H1 (cell line): ENCODE results near the gene PPP1R14B. TPM values are rescaled to one million over a fixed set of nuclear protein-coding genes. Genes with fewer than 3 reads are reported as not detected.

Experiments used
- CTCF ChIA-PET: fragments of 300-600 bp; sonication (Branson Sonifier 250); formaldehyde crosslinking; loops from one replicate; lab custom pipeline; 2021; ENCODE audit not compliant: partially characterized antibody; lab: Charles Lee
- POLR2A ChIA-PET: fragments of 300-600 bp; sonication (Branson Sonifier 250); formaldehyde crosslinking; loops from one replicate; lab custom pipeline; 2021; ENCODE audit warnings: inconsistent platforms; ENCODE audit not compliant: partially characterized antibody; lab: Charles Lee
- DNase-seq, 2 experiments: peaks; one replicate each; pipeline versions ENCODE4 v3.0.0 to v3.0.0-alpha.2; 2010 to 2022; ENCODE audit warnings: low spot score in 2 of 2, low read depth in 1 of 2, mixed read lengths in 1 of 2
- FAIRE-seq: peaks from 2 replicates; lab custom pipeline; 2011; peaks lifted over from hg19 to GRCh38; lab: Jason Lieb, UNC
- H2AFZ ChIP-seq: 2 replicates; pipeline ENCODE4 v1.8.1; 2012; ENCODE audit warnings: low read length, inconsistent platforms
- H2AK5ac ChIP-seq: 2 replicates; pipeline ENCODE4 v1.6.1; 2013; ENCODE audit warnings: low read depth, low read length
- H2BK120ac ChIP-seq: replicated peaks from 2 replicates; pipeline ENCODE3; 2013; ENCODE audit warnings: low read depth, low read length, inconsistent platforms
- H2BK12ac ChIP-seq: 2 replicates; pipeline ENCODE4 v1.6.1; 2013; ENCODE audit warnings: low read depth, low read length
- H2BK15ac ChIP-seq: 2 replicates; pipeline ENCODE4 v1.6.1; 2013; ENCODE audit warnings: low read length
- H2BK20ac ChIP-seq: 2 replicates; pipeline ENCODE4 v1.6.1; 2013; ENCODE audit warnings: low read length
- H2BK5ac ChIP-seq: 2 replicates; pipeline ENCODE4 v1.6.1; 2013; ENCODE audit warnings: low read depth, low read length
- H3K14ac ChIP-seq: 2 replicates; pipeline ENCODE4 v1.6.1; 2013; ENCODE audit warnings: inconsistent platforms; ENCODE audit not compliant: insufficient read length
- H3K18ac ChIP-seq: 2 replicates; pipeline ENCODE4 v1.6.1; 2013; ENCODE audit warnings: low read length; ENCODE audit errors: extremely low read depth
- H3K23ac ChIP-seq: 2 replicates; pipeline ENCODE4 v1.6.1; 2013; ENCODE audit warnings: inconsistent platforms; ENCODE audit not compliant: insufficient read length
- H3K23me2 ChIP-seq: 2 replicates; pipeline ENCODE4 v1.6.1; 2013; ENCODE audit warnings: low read depth, low read length
- H3K27ac ChIP-seq: 2 replicates; pipeline ENCODE4 v1.6.1; 2011; ENCODE audit warnings: low read depth, low read length, inconsistent platforms
- H3K27me3 ChIP-seq, 4 experiments: replicated peaks in 1 of 4; 1 replicate in 1 of 4; 2 replicates in 3 of 4; pipeline versions ENCODE4 v1.6.1 to v1.8.1; 2011 to 2013; ENCODE audit warnings: low read length in 3 of 4, mild to moderate bottlenecking in 3 of 4, inconsistent platforms in 2 of 4, mixed read lengths in 2 of 4, moderate library complexity in 1 of 4; ENCODE audit not compliant: control insufficient read depth in 3 of 4, insufficient read depth in 3 of 4; ENCODE audit errors: extremely low read depth in 1 of 4
- H3K36me3 ChIP-seq, 4 experiments: 2 replicates each; pipeline versions ENCODE4 v1.6.1 to v1.8.1; 2011 to 2013; ENCODE audit warnings: mild to moderate bottlenecking in 4 of 4, low read length in 3 of 4, moderate library complexity in 2 of 4, control low read depth in 1 of 4, inconsistent platforms in 1 of 4; ENCODE audit not compliant: insufficient read depth in 4 of 4, control insufficient read depth in 2 of 4
- H3K4ac ChIP-seq: replicated peaks from 2 replicates; pipeline ENCODE3; 2013; ENCODE audit warnings: low read length, low read depth, mixed read lengths, inconsistent platforms; ENCODE audit not compliant: insufficient read length
- H3K4me1 ChIP-seq, 4 experiments: replicated peaks in 1 of 4; 1 replicate in 1 of 4; 2 replicates in 3 of 4; pipeline versions ENCODE4 v1.6.1 to v1.8.1; 2011 to 2013; ENCODE audit warnings: low read length in 3 of 4, inconsistent platforms in 2 of 4, mixed read lengths in 1 of 4; ENCODE audit not compliant: insufficient read depth in 4 of 4, control insufficient read depth in 3 of 4
- H3K4me2 ChIP-seq, 2 experiments: 2 replicates each; pipeline versions ENCODE4 v1.6.1 to v1.8.1; 2011 to 2013; ENCODE audit warnings: low read depth in 2 of 2, low read length in 2 of 2, control low read depth in 1 of 2, inconsistent platforms in 1 of 2, mild to moderate bottlenecking in 1 of 2; ENCODE audit not compliant: insufficient read depth in 1 of 2
- H3K4me3 ChIP-seq, 4 experiments: fragments of 200-600, 300-600 bp in 1 of 4; sonication (generic), shearing (Covaris generic), sonication (Bioruptor Twin) in 1 of 4; 2 replicates each; pipeline versions ENCODE4 v1.5.1 to v1.8.1; 2011 to 2016; ENCODE audit warnings: low read length in 4 of 4, low read depth in 3 of 4, control low read depth in 2 of 4, inconsistent platforms in 2 of 4, mild to moderate bottlenecking in 2 of 4, mixed read lengths in 1 of 4, moderate library complexity in 1 of 4; ENCODE audit not compliant: insufficient read depth in 2 of 4; ENCODE audit errors: extremely low read depth in 1 of 4
- H3K56ac ChIP-seq: replicated peaks from 2 replicates; pipeline ENCODE3; 2013; ENCODE audit warnings: low read depth, mild to moderate bottlenecking, mixed read lengths, low read length, inconsistent platforms; ENCODE audit not compliant: insufficient read length
- H3K79me1 ChIP-seq: 2 replicates; pipeline ENCODE4 v1.6.1; 2013; ENCODE audit warnings: low read depth, low read length, control low read depth
- H3K79me2 ChIP-seq, 2 experiments: 2 replicates each; pipeline versions ENCODE4 v1.6.1 to v1.8.1; 2012 to 2013; ENCODE audit warnings: low read length in 2 of 2, mild to moderate bottlenecking in 2 of 2, inconsistent platforms in 1 of 2; ENCODE audit not compliant: insufficient read depth in 2 of 2, control insufficient read depth in 1 of 2
- H3K9ac ChIP-seq, 4 experiments: replicated peaks in 1 of 4; 1 replicate in 1 of 4; 2 replicates in 3 of 4; pipeline versions ENCODE4 v1.6.1 to v1.8.1; 2011 to 2013; ENCODE audit warnings: low read depth in 3 of 4, low read length in 3 of 4, control low read depth in 2 of 4, mild to moderate bottlenecking in 2 of 4, moderate library complexity in 2 of 4, inconsistent platforms in 1 of 4; ENCODE audit errors: extremely low read depth in 1 of 4
- H3K9me3 ChIP-seq, 2 experiments: 2 replicates each; pipeline versions ENCODE4 v1.6.1 to v1.8.1; 2012 to 2013; ENCODE audit warnings: mild to moderate bottlenecking in 2 of 2, moderate library complexity in 2 of 2, control low read depth in 1 of 2, inconsistent platforms in 1 of 2, low read depth in 1 of 2, low read length in 1 of 2, mixed read lengths in 1 of 2; ENCODE audit not compliant: insufficient read depth in 2 of 2
- H4K20me1 ChIP-seq, 2 experiments: replicated peaks in 1 of 2; 2 replicates each; pipeline versions ENCODE3 to v1.8.1; 2011 to 2013; ENCODE audit warnings: inconsistent platforms in 2 of 2, low read length in 2 of 2, mild to moderate bottlenecking in 1 of 2; ENCODE audit not compliant: insufficient read depth in 2 of 2, control insufficient read depth in 1 of 2
- H4K5ac ChIP-seq: 2 replicates; pipeline ENCODE4 v1.6.1; 2013; ENCODE audit warnings: low read length, low read depth, mixed read lengths, inconsistent platforms; ENCODE audit not compliant: insufficient read length
- H4K8ac ChIP-seq: 2 replicates; pipeline ENCODE4 v1.8.0; 2013; ENCODE audit warnings: mild to moderate bottlenecking, moderate library complexity, low read length, inconsistent platforms; ENCODE audit not compliant: insufficient read depth; ENCODE audit errors: extremely low read depth
- H4K91ac ChIP-seq: replicated peaks from 2 replicates; pipeline ENCODE3; 2013; ENCODE audit warnings: low read length, mixed read lengths, inconsistent platforms; ENCODE audit not compliant: insufficient read length
- CTBP2 ChIP-seq: IDR thresholded peaks from 2 replicates; pipeline ENCODE4 v1.7.0; 2011; ENCODE audit warnings: borderline replicate concordance, mild to moderate bottlenecking, moderate library complexity, mixed read lengths, low read length; ENCODE audit not compliant: insufficient read depth, insufficient read length
- POLR2A ChIP-seq, 2 experiments: IDR thresholded peaks; 1 replicate in 1 of 2; 2 replicates in 1 of 2; pipeline ENCODE4 v1.6.1; 2011; ENCODE audit warnings: low read depth in 2 of 2, low read length in 2 of 2, mild to moderate bottlenecking in 2 of 2; ENCODE audit errors: control extremely low read depth in 1 of 2
- RFX5 ChIP-seq: IDR thresholded peaks from 2 replicates; pipeline ENCODE4 v1.6.1; 2011; ENCODE audit warnings: low read depth, low read length, improper control_type of control experiment, borderline replicate concordance
- TAF7 ChIP-seq: optimal IDR thresholded peaks from 2 replicates; pipeline ENCODE3; 2011; ENCODE audit warnings: low read depth, mild to moderate bottlenecking, inconsistent platforms, low read length, moderate library complexity, borderline replicate concordance
- TCF12 ChIP-seq: IDR thresholded peaks from 2 replicates; pipeline ENCODE4 v1.6.1; 2011; ENCODE audit warnings: low read depth, mild to moderate bottlenecking, low read length
- WGBS, 2 experiments: shearing (Covaris generic) in 1 of 2; methylation state at CpG; one replicate each; pipeline versions ENCODE4 v1.1.6 to v1.1.7; 2013 to 2015; ENCODE audit warnings: low lambda C conversion rate in 2 of 2, mixed read lengths in 2 of 2, inconsistent platforms in 1 of 2, low coverage in 1 of 2, missing lambda C conversion rate in 1 of 2; ENCODE audit not compliant: insufficient replicate concordance in 2 of 2, insufficient coverage in 1 of 2, insufficient read length in 1 of 2; ENCODE audit errors: extremely low coverage in 1 of 2, missing lambda C conversion rate in 1 of 2; 5-methylcytosine and 5-hydroxymethylcytosine counted together
- polyA plus RNA-seq, 7 experiments: library from polyadenylated mRNA; depleted of rRNA in 3 of 7; stranded (reverse) in 5 of 7; unstranded in 2 of 7; fragments of >200 nt in 5 of 7; fragments of 200-250 nt in 2 of 7; gene quantifications; 1 replicate in 5 of 7; 2 replicates in 1 of 7; 4 replicates in 1 of 7; pipeline versions ENCODE4 v1.2.1 to v1.2.3, GENCODE V29; 2011 to 2013; ENCODE audit warnings: missing spikeins in 2 of 7, mixed read lengths in 2 of 7
- total RNA-seq: library from RNA; stranded (reverse); fragmentation: NEBNext Ultra II Directional; extraction: Animal tissue kit (Norgen Biotek cat#: 25700); gene quantifications from 2 replicates; pipeline ENCODE4 v1.2.1, GENCODE V29; 2021

The PPP1R14B gene
- total and polyA plus RNA-seq, 2 of the 8 experiments (the other 6 are each of a cell fraction or from before 2014, with no cell fraction given), result 265 to 419 TPM

DNA sequence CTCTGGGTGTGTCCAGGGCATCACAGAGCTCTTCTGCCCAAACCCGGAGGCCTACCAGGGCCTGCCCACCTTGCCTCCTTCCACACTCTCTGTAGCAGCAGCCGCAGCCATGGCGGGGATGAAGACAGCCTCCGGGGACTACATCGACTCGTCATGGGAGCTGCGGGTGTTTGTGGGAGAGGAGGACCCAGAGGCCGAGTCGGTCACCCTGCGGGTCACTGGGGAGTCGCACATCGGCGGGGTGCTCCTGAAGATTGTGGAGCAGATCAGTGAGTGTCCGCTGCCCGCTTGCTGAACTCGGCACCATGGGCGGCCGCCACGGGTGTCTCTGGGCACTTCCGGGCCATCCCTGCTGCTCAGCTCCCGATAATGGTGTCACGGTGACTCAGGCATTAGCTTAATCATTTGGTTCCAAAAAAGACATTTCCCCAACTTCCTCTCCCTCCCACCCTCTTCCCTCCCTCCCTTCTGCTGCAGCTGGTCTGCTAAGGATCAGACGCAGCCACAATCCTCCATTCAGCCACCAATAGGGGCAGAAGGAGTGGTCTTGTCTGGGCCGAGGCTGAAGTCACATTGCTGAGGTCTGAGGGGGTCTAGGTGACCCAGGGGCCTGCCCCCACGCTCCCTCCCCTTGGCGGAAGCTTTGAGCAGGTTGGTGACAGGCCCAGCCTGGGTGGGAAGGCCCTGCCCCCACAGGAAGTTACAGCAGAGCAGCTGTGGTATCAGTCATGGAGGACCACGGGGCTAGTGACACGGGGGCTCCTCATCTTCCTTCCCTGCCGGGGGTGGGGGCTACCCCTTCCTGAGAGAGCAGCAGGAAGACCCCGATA is 39.3 kb downstream of the PPP1R14B start:
- Histone ChIP-seq H2BK120ac (no peak overlapping the region), H2AK5ac (no peak overlapping the region), H3K14ac (no peak overlapping the region), H3K4me2 (no peak overlapping the region), H3K4me1 (peaks cover 0 to 5% (median 0%) of the 10 kb centered on the region in 4 experiments; a peak in 3 of 7 replicates), H2AFZ (no peak overlapping the region), H3K79me2 (no peaks in the 10 kb centered on the region), H3K56ac (no peak overlapping the region), H3K27ac (no peak overlapping the region), H4K8ac (peak overlapping the region; percentile 76; the same call in 1 of the 2 replicates), H3K23ac (no peak overlapping the region), H3K9me3 (no peaks in the 10 kb centered on the region), H4K5ac (no peak overlapping the region), H2BK20ac (no peak overlapping the region), H3K18ac (no peak overlapping the region), H3K36me3 (peaks cover 24 to 40% (median 32%) of the 10 kb centered on the region in 4 experiments), H3K27me3 (no peaks in the 10 kb centered on the region; a peak in 1 of 7 replicates), H3K4me3 (no peak overlapping the region), H3K9ac (no peak overlapping the region), H2BK15ac (no peak overlapping the region), H4K20me1 (peaks cover 5 to 14% of the 10 kb centered on the region in 2 experiments), H2BK5ac (no peak overlapping the region), H4K91ac (no peak overlapping the region), H3K23me2 (no peaks in the 10 kb centered on the region), H3K4ac (no peak overlapping the region), H3K79me1 (no peaks in the 10 kb centered on the region), H2BK12ac (no peak overlapping the region)
- DNase-seq, result no peak
- ChIA-PET CTCF (interaction anchor here (0.7 to 7.4 kb wide), 16 partner anchors 8 to 242 kb away, joined by 3 to 68 read pairs (median 12); partner anchors contain the start of genes DNAJC4, NUDT22, PLCB3 and TRPT1), POLR2A (interaction anchor here (0.7 to 18.4 kb wide), 15 partner anchors 12 to 444 kb away, joined by 3 to 253 read pairs (median 4); partner anchors contain the start of genes ESRRA, GPR137, NUDT22 and PLCB3)
- no peak for FAIRE-seq
- 95% methylated on average over 18 of the region's 30 CpGs; no CpG with 5 or more reads in 1 of the 2 experiments for WGBS, 2 experiments
- no peak for TF ChIP-seq TCF12
- TF ChIP-seq TAF7, result no peak
- no peak for TF ChIP-seq RFX5
- no peak for TF ChIP-seq POLR2A (IDR thresholded peaks at IDR 0.05; ENCODE audit: control extremely low read depth in 1 of 2, low read depth in 2 of 2, low read length in 2 of 2)
- TF ChIP-seq CTBP2, result no peak
